ENCODE measurements around the gene METTL1.

DNA sequence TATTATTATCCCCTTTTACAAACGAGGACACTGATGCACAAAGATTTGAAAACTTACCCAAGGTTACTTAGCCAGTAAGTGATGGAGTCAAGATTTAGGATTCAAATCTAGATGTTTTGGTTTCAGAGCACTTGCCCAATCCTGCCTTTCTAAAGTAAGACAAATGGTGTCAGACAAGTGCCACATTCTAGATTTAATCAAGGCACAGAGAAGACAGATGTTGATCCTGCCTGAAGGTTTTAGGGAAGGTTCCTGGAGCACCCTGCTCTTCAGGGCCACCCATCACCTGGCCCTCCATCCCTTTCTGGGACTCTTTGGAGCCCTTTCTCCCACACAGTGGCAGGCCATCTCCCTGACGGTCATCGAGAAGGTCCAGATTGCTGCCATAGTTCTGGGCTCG, 14.1 kb downstream of the METTL1 start:
- TF ChIP-seq POLR2A (IDR thresholded peaks at IDR 0.05) (no peak), POLR2AphosphoS5 (IDR thresholded peaks at IDR 0.05) (no peak)
